ENCODE results near the gene ZNF302. TPM values are rescaled to one million over a fixed set of nuclear protein-coding genes. Genes with fewer than 3 reads are reported as not detected.

Gene ZNF302
- total RNA-seq, 1 experiment from 2014 or later, result 23.3 TPM

DNA sequence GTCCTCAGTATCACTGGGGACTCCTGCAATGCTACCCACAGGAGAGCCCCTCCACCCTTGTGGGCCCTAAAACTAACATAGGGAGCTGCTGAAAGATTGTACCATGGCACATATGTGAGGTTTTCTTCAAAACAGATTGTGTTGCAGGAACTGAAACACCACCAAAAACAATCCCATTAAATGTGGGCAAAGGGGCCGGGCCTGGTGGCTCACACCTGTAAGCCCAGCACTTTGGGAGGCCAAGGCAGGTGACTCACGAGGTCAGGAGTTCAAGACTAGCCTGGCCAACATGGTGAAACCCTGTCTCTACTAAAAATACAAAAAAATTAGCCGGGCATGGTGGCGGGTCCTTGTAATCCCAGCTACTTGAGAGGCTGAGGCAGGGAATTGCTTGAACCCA, 35.2 kb upstream of the ZNF302 start:
- Histone ChIP-seq H3K79me2 (ENCODE audit: insufficient read depth, low read length) (no peaks in the 10 kb centered on the region), H3K4me2 (ENCODE audit: insufficient read depth, insufficient read length, low read length) (no peak overlapping the region), H2AFZ (ENCODE audit: low read length) (no peak overlapping the region), H3T11ph (ENCODE audit: low read length) (no peak overlapping the region), H2BK15ac (ENCODE audit: low read depth, low read length) (no peak overlapping the region), H4K20me1 (ENCODE audit: control insufficient read depth, insufficient read depth, insufficient read length) (no peaks in the 10 kb centered on the region), H3K4me1 (ENCODE audit: insufficient read depth, low read length) (no peaks in the 10 kb centered on the region), H4K8ac (replicated peaks; ENCODE audit: insufficient read length, low read depth, low read length) (no peak overlapping the region), H3K14ac (ENCODE audit: insufficient read depth, low read length) (no peak overlapping the region), H3K79me1 (ENCODE audit: insufficient read depth, low read depth, low read length, poor library complexity, severe bottlenecking) (no peaks in the 10 kb centered on the region), H3K9ac (ENCODE audit: extremely low read depth, insufficient read length, low read length) (no peak overlapping the region), H3K27me3 (ENCODE audit: insufficient read depth, low read length) (no peaks in the 10 kb centered on the region), H3K9me3 (ENCODE audit: control insufficient read depth, low read depth, low read length) (no peaks in the 10 kb centered on the region), H3K18ac (ENCODE audit: insufficient read length, low read depth, low read length) (no peak overlapping the region), H2BK20ac (ENCODE audit: low read depth, low read length, poor library complexity, severe bottlenecking) (no peak overlapping the region), H2BK12ac (ENCODE audit: insufficient read length, low read depth, low read length) (no peak overlapping the region), H3K23ac (ENCODE audit: insufficient read length, low read depth, low read length) (no peak overlapping the region), H3K56ac (ENCODE audit: insufficient read length, low read depth, low read length) (no peak overlapping the region), H4K5ac (ENCODE audit: insufficient read length, low read depth, low read length) (no peak overlapping the region), H3K4ac (ENCODE audit: low read depth, low read length) (no peak overlapping the region), H2BK5ac (ENCODE audit: insufficient read length, low read length) (no peak overlapping the region), H3K27ac (ENCODE audit: insufficient read length, low read depth, low read length) (no peak overlapping the region), H4K91ac (ENCODE audit: insufficient read length, low read depth, low read length) (no peak overlapping the region), H3K23me2 (ENCODE audit: insufficient read length, low read depth, low read length, poor library complexity, severe bottlenecking) (no peaks in the 10 kb centered on the region), H2AK5ac (ENCODE audit: insufficient read length, low read length) (no peak overlapping the region), H2BK120ac (ENCODE audit: low read depth, low read length, poor library complexity, severe bottlenecking) (no peak overlapping the region)
- H3K27ac Mint-ChIP-seq, result no peak overlapping the region
- DNase-seq, result no peak
- peaks cover 0 to under 1% (median 0%) of the 10 kb centered on the region in 3 experiments; a peak in 3 of 7 replicates for H3K36me3 Mint-ChIP-seq (ENCODE audit: insufficient read depth in 1 of 3, low read depth in 3 of 3)
- peaks cover 1 to 77% of the 10 kb centered on the region in 2 experiments for H3K9me3 Mint-ChIP-seq
- no peak overlapping the region for H3K4me3 Mint-ChIP-seq
- H3K27me3 Mint-ChIP-seq (ENCODE audit: low read depth), result peaks cover 5% of the 10 kb centered on the region; the same call in 1 of the 2 replicates
- H3K4me1 Mint-ChIP-seq, result no peaks in the 10 kb centered on the region
- TF ChIP-seq, protein P1, sequence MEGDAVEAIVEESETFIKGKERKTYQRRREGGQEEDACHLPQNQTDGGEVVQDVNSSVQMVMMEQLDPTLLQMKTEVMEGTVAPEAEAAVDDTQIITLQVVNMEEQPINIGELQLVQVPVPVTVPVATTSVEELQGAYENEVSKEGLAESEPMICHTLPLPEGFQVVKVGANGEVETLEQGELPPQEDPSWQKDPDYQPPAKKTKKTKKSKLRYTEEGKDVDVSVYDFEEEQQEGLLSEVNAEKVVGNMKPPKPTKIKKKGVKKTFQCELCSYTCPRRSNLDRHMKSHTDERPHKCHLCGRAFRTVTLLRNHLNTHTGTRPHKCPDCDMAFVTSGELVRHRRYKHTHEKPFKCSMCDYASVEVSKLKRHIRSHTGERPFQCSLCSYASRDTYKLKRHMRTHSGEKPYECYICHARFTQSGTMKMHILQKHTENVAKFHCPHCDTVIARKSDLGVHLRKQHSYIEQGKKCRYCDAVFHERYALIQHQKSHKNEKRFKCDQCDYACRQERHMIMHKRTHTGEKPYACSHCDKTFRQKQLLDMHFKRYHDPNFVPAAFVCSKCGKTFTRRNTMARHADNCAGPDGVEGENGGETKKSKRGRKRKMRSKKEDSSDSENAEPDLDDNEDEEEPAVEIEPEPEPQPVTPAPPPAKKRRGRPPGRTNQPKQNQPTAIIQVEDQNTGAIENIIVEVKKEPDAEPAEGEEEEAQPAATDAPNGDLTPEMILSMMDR (conservative IDR thresholded peaks at IDR 0.05), result no peak
- no CpG with 5 or more reads among the region's 4 CpGs for WGBS (ENCODE audit: extremely low coverage, insufficient read length, low lambda C conversion rate)

Data from H9 (cell line).